K562 (cell line): ENCODE data around the gene DCAF5. TPM values are rescaled to one million over a fixed set of nuclear protein-coding genes. Genes with fewer than 3 reads are reported as not detected.

Experiments
- ATF1 ChIP-seq, 2 experiments: fragments of 450-650 bp in 1 of 2; IDR thresholded peaks; 2 replicates each; pipeline ENCODE4 v1.6.1; 2016; ENCODE audit warnings: missing compliant biosample characterization in 1 of 2, missing genetic modification characterization in 1 of 2
- BCOR ChIP-seq: fragments of 450-650 bp; IDR thresholded peaks from 2 replicates; pipeline ENCODE4 v1.6.1; 2016
- CCNT2 ChIP-seq: IDR thresholded peaks from 2 replicates; pipeline ENCODE4 v1.6.1; 2011; ENCODE audit warnings: borderline replicate concordance, low read depth, mild to moderate bottlenecking, moderate library complexity, mixed read lengths, low read length; ENCODE audit not compliant: insufficient read length; ENCODE audit errors: extremely low read depth
- DIDO1 ChIP-seq: fragments of 450-650 bp; IDR thresholded peaks from 2 replicates; pipeline ENCODE4 v1.6.1; 2016; ENCODE audit warnings: low read depth, missing biosample characterization, missing genetic modification characterization
- FOXJ2 ChIP-seq: fragments of 200-800 bp; sonication (Bioruptor generic); IDR thresholded peaks from 2 replicates; pipeline ENCODE4 v1.6.1; 2016; ENCODE audit warnings: missing genetic modification characterization, missing compliant biosample characterization
- HEY1 ChIP-seq: fragments of 250-450 bp; sonication (Bioruptor Pico); IDR thresholded peaks from 2 replicates; pipeline ENCODE4 v1.5.0; 2020; ENCODE audit warnings: mild to moderate bottlenecking, moderate library complexity, borderline replicate concordance
- NR2C1 ChIP-seq, 2 experiments: fragments of 450-650 bp; IDR thresholded peaks; 2 replicates each; pipeline ENCODE4 v1.6.1; 2017; ENCODE audit warnings: mild to moderate bottlenecking in 2 of 2, antibody characterized with exemption in 1 of 2, inconsistent platforms in 1 of 2, missing compliant biosample characterization in 1 of 2, missing genetic modification characterization in 1 of 2
- PHB ChIP-seq: fragments of 250-450 bp; sonication (Bioruptor Pico); IDR thresholded peaks from 2 replicates; pipeline ENCODE4 v1.5.0; 2021
- POLR2G ChIP-seq: fragments of 200-400 bp; formaldehyde crosslinking; IDR thresholded peaks from 2 replicates; pipeline ENCODE4 v1.6.1; 2017; ENCODE audit warnings: low read depth, mild to moderate bottlenecking, antibody characterized with exemption, low read length, moderate library complexity
- PTRF ChIP-seq: fragments of 450-650 bp; IDR thresholded peaks from 2 replicates; pipeline ENCODE4 v1.6.1; 2016; ENCODE audit warnings: mild to moderate bottlenecking, missing genetic modification characterization, missing compliant biosample characterization
- RBFOX2 ChIP-seq: fragments of 200-400 bp; formaldehyde crosslinking; IDR thresholded peaks from 2 replicates; pipeline ENCODE4 v1.6.1; 2017; ENCODE audit warnings: low read depth, mild to moderate bottlenecking, low read length, moderate library complexity
- SOX6 ChIP-seq: fragments of 450-650 bp; IDR thresholded peaks from 2 replicates; pipeline ENCODE4 v1.6.1; 2014; ENCODE audit warnings: mild to moderate bottlenecking
- TAF15 ChIP-seq: fragments of 200-400 bp; formaldehyde crosslinking; IDR thresholded peaks from 2 replicates; pipeline ENCODE4 v1.6.1; 2017; ENCODE audit warnings: mild to moderate bottlenecking, low read depth, low read length, moderate library complexity
- TAF9B ChIP-seq: fragments of 450-650 bp; IDR thresholded peaks from 2 replicates; pipeline ENCODE4 v1.6.1; 2018; ENCODE audit warnings: mild to moderate bottlenecking; ENCODE audit not compliant: partially characterized antibody
- ZBTB17 ChIP-seq: fragments of 450-650 bp; formaldehyde crosslinking; IDR thresholded peaks from 2 replicates; pipeline ENCODE4 v1.4.0; 2020; ENCODE audit warnings: mild to moderate bottlenecking
- ZFX ChIP-seq: sonication (generic); formaldehyde crosslinking; IDR thresholded peaks from 2 replicates; pipeline ENCODE4 v1.8.0; 2022; ENCODE audit warnings: mild to moderate bottlenecking, missing genetic modification reagents, moderate library complexity
- ZNF174 ChIP-seq: fragments of 250-450 bp; sonication (Bioruptor Pico); IDR thresholded peaks from 2 replicates; pipeline ENCODE4 v1.4.0; 2020; ENCODE audit warnings: mild to moderate bottlenecking
- ZNF263 ChIP-seq: sonication (generic); formaldehyde crosslinking; IDR thresholded peaks from 2 replicates; pipeline ENCODE4 v1.8.0; 2022; ENCODE audit warnings: mild to moderate bottlenecking, missing genetic modification reagents, borderline replicate concordance
- ZNF444 ChIP-seq: fragments of 250-450 bp; sonication (Bioruptor Pico); IDR thresholded peaks from 2 replicates; pipeline ENCODE4 v1.4.0; 2020; ENCODE audit warnings: mild to moderate bottlenecking, moderate library complexity
- ZNF785 ChIP-seq: fragments of 250-450 bp; sonication (Bioruptor Pico); IDR thresholded peaks from 2 replicates; pipeline ENCODE4 v1.4.0; 2020; ENCODE audit warnings: mild to moderate bottlenecking
- polyA plus RNA-seq, 8 experiments: library from polyadenylated mRNA; depleted of rRNA in 4 of 8; stranded (reverse) in 5 of 8; unstranded in 3 of 8; fragments of >200 nt; fragmentation: Nextera tagmentation in 2 of 8; fragmentation: Illumina TruSeq in 1 of 8; extraction: Ambion mirVana in 2 of 8; extraction: Trizol in 1 of 8; gene quantifications; 2 replicates each; pipeline versions ENCODE4 v1.2.1 to v1.2.3, GENCODE V29; 2011 to 2014; ENCODE audit warnings: inconsistent platforms in 1 of 8, missing spikeins in 1 of 8
- total RNA-seq, 7 experiments: library from RNA; depleted of rRNA in 6 of 7; stranded (reverse); fragments of >200 nt in 6 of 7; fragmentation: Illumina TruSeq in 2 of 7; extraction: Trizol in 2 of 7; gene quantifications; 2 replicates each; pipeline versions ENCODE4 v1.2.1 to v1.2.3, GENCODE V29; 2011 to 2021; ENCODE audit warnings: low replicate concordance in 1 of 7
- TF ChIP-seq, protein P1 (sequence below): sonication (generic); formaldehyde crosslinking; IDR thresholded peaks from 2 replicates; pipeline ENCODE4 v1.9.0; 2022; ENCODE audit warnings: mild to moderate bottlenecking, missing genetic modification reagents
- TF ChIP-seq, protein P2 (sequence below): sonication (generic); formaldehyde crosslinking; IDR thresholded peaks from 2 replicates; pipeline ENCODE4 v1.8.0; 2022; ENCODE audit warnings: mild to moderate bottlenecking, missing genetic modification reagents
- TF ChIP-seq, protein P3 (sequence below): IDR thresholded peaks from 3 replicates; pipeline ENCODE4 v1.6.1; 2011; ENCODE audit warnings: borderline replicate concordance, mild to moderate bottlenecking; ENCODE audit not compliant: insufficient read length, insufficient read depth

The DCAF5 gene
- total and polyA plus RNA-seq, 9 of the 15 experiments (the other 6 are each of a cell fraction or from before 2014, with no cell fraction given), result 5.6 to 24.1 (median 12.7) TPM

DNA sequence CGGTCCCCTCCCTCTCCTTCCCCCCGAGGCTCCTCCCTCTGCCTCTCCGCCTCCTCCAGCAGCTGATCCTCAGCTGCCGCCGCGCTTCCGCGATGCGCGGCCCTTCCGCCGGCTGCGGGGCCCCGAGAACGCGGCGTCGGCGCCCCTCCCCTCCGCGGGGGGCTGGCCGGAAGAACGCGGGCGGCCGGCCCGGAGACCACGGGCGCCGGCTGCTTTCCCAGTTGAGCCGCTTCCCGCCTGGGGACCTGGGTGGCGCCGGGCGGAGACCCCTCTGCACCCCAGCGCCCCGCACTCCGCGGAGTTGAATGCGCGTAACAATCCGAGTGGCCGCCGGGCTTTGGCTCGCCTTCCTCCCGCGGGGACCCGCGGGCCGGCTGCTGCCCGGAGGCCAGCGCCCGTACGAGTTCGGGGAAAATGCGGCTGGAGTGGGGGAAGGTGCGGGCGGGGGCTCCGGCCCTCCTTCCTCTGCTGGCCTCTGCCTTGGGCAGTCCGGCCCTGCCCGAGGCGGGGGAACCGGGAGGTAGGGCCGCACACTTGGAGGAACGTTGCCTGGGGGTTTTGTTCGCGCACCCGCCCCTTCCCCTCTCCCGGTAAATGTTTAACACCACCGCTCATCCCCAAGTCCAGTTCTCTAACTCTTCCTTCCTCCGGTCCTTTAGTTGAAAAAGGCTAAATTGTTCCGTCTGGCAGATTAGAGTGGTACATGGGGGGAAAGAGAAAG, 393 bp upstream of the DCAF5 start (continued):
- TF ChIP-seq ZNF263, result peak; percentile 95
- TF ChIP-seq NR2C1 (IDR thresholded peaks at IDR 0.05), result no peak
- no peak for TF ChIP-seq NR2C1 (tag; IDR thresholded peaks at IDR 0.05)
- peak; percentile 97 for TF ChIP-seq ZBTB17
- TF ChIP-seq, protein P1, sequence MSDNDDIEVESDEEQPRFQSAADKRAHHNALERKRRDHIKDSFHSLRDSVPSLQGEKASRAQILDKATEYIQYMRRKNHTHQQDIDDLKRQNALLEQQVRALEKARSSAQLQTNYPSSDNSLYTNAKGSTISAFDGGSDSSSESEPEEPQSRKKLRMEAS (CRISPR knock-in tag), result no peak
- TF ChIP-seq CCNT2, result peak; percentile 63
- no peak for TF ChIP-seq TAF15
- TF ChIP-seq, protein P2, sequence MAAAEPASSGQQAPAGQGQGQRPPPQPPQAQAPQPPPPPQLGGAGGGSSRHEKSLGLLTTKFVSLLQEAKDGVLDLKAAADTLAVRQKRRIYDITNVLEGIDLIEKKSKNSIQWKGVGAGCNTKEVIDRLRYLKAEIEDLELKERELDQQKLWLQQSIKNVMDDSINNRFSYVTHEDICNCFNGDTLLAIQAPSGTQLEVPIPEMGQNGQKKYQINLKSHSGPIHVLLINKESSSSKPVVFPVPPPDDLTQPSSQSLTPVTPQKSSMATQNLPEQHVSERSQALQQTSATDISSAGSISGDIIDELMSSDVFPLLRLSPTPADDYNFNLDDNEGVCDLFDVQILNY (CRISPR knock-in tag), result no peak
- no peak for TF ChIP-seq PTRF
- no peak for TF ChIP-seq ZNF174 (CRISPR knock-in tag)
- TF ChIP-seq HEY1 (CRISPR knock-in tag), result no peak
- peak; percentile 88 for TF ChIP-seq POLR2G
- TF ChIP-seq ZNF785 (CRISPR knock-in tag), result no peak
- no peak for TF ChIP-seq ATF1 (CRISPR knock-in tag; IDR thresholded peaks at IDR 0.05)
- TF ChIP-seq ATF1 (tag; IDR thresholded peaks at IDR 0.05), result peak; percentile 52; the same call in 1 of the 2 replicates
- TF ChIP-seq DIDO1, result no peak
- peak; percentile 34; the same call in 1 of the 2 replicates for TF ChIP-seq SOX6
- TF ChIP-seq BCOR, result no peak
- peak; percentile 29 for TF ChIP-seq ZFX (CRISPR knock-in tag)
- TF ChIP-seq TAF9B, result peak; percentile 67
- TF ChIP-seq, protein P3, sequence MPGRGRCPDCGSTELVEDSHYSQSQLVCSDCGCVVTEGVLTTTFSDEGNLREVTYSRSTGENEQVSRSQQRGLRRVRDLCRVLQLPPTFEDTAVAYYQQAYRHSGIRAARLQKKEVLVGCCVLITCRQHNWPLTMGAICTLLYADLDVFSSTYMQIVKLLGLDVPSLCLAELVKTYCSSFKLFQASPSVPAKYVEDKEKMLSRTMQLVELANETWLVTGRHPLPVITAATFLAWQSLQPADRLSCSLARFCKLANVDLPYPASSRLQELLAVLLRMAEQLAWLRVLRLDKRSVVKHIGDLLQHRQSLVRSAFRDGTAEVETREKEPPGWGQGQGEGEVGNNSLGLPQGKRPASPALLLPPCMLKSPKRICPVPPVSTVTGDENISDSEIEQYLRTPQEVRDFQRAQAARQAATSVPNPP, result no peak
- peak; percentile 83 for TF ChIP-seq RBFOX2
- TF ChIP-seq ZNF444 (CRISPR knock-in tag), result no peak
- TF ChIP-seq PHB (CRISPR knock-in tag), result no peak
- no peak for TF ChIP-seq FOXJ2 (tag)
